B cell (primary cell): ENCODE data around the gene GRIK2. TPM values are rescaled to one million over a fixed set of nuclear protein-coding genes. Genes with fewer than 3 reads are reported as not detected.

Experiments
- ATAC-seq: fragments of 200-7000 bp; cut with Tn5 transposase; one replicate; pipeline ENCODE4 v1.10.0; 2021; ENCODE audit warnings: low read depth, mild to moderate bottlenecking, moderate number of reproducible peaks, moderate library complexity
- CTCF ChIA-PET: fragments of 350-600 bp; sonication (Branson Sonifier 250); formaldehyde crosslinking; loops from one replicate; lab custom pipeline; 2021; ENCODE audit warnings: antibody characterized with exemption, inconsistent platforms; lab: Charles Lee
- POLR2A ChIA-PET: fragments of 350-600 bp; sonication (Branson Sonifier 250); formaldehyde crosslinking; loops from one replicate; lab custom pipeline; 2021; ENCODE audit warnings: antibody characterized with exemption; lab: Charles Lee
- DNase-seq: peaks from one replicate; pipeline ENCODE4 v3.0.0; 2013
- H2AFZ ChIP-seq: 2 replicates; pipeline ENCODE4 v1.6.1; 2012; ENCODE audit warnings: mild to moderate bottlenecking, low read depth, low read length; ENCODE audit not compliant: insufficient read depth, poor library complexity, severe bottlenecking
- H3K27ac ChIP-seq, 2 donors: 1 replicate in 1 of 2; 2 replicates in 1 of 2; pipeline ENCODE4 v1.5.1; 2012 to 2013; ENCODE audit warnings: low read length in 2 of 2, mild to moderate bottlenecking in 2 of 2, moderate library complexity in 1 of 2
- H3K27me3 ChIP-seq, 4 experiments: fragments of 200-600 bp in 1 of 4; sonication (generic) in 1 of 4; replicated peaks in 1 of 4; 1 replicate in 2 of 4; 2 replicates in 2 of 4; pipeline versions ENCODE4 v1.6.1 to v1.7.0; 2013 to 2016; ENCODE audit warnings: low read length in 3 of 4, mild to moderate bottlenecking in 2 of 4, mixed read lengths in 1 of 4, moderate library complexity in 1 of 4; ENCODE audit not compliant: insufficient read depth in 4 of 4, control insufficient read depth in 3 of 4; ENCODE audit errors: control extremely low read depth in 1 of 4
- H3K36me3 ChIP-seq, 2 experiments: replicated peaks in 1 of 2; 1 replicate in 1 of 2; 2 replicates in 1 of 2; pipeline versions ENCODE4 v1.6.1 to v1.7.1; 2013; ENCODE audit warnings: low read length in 1 of 2; ENCODE audit not compliant: insufficient read depth in 2 of 2, control insufficient read depth in 1 of 2; ENCODE audit errors: control extremely low read depth in 1 of 2, extremely low read depth in 1 of 2
- H3K4me1 ChIP-seq, 2 donors: fragments of 200-600 bp in 1 of 2; sonication (generic) in 1 of 2; 1 replicate in 1 of 2; 2 replicates in 1 of 2; pipeline versions ENCODE4 v1.5.1 to v1.6.1; 2013 to 2017; ENCODE audit warnings: low read length in 2 of 2; ENCODE audit not compliant: control insufficient read depth in 2 of 2, insufficient read depth in 2 of 2
- H3K4me2 ChIP-seq: replicated peaks from 2 replicates; pipeline ENCODE3; 2012; ENCODE audit warnings: mild to moderate bottlenecking, low read depth, low read length; ENCODE audit not compliant: poor library complexity, severe bottlenecking
- H3K4me3 ChIP-seq, 5 experiments: fragments of 200-600 bp in 1 of 5; sonication (generic) in 1 of 5; 1 replicate in 3 of 5; 2 replicates in 2 of 5; pipeline versions ENCODE4 v1.5.1 to v1.7.0; 2011 to 2016; ENCODE audit warnings: low read length in 4 of 5, mild to moderate bottlenecking in 4 of 5, low read depth in 2 of 5, control low read depth in 1 of 5, moderate library complexity in 1 of 5; ENCODE audit not compliant: insufficient read depth in 1 of 5; ENCODE audit errors: control extremely low read depth in 1 of 5, extremely low read depth in 1 of 5
- H3K79me2 ChIP-seq: fragments of 200-600 bp; sonication (generic); one replicate; pipeline ENCODE4 v1.6.0; 2016; ENCODE audit warnings: low read length; ENCODE audit not compliant: control insufficient read depth, insufficient read depth
- H3K9ac ChIP-seq: fragments of 200-600 bp; sonication (generic); 2 replicates; pipeline ENCODE4 v1.6.1; 2017; ENCODE audit warnings: mild to moderate bottlenecking, low read length, moderate library complexity
- H3K9me3 ChIP-seq, 3 donors: one replicate each; pipeline versions ENCODE4 v1.6.1 to v1.7.1; 2013; ENCODE audit warnings: low read length in 2 of 3; ENCODE audit not compliant: control insufficient read depth in 2 of 3, insufficient read depth in 1 of 3; ENCODE audit errors: control extremely low read depth in 1 of 3
- H4K20me1 ChIP-seq: 2 replicates; pipeline ENCODE4 v1.6.0; 2012; ENCODE audit warnings: mild to moderate bottlenecking, low read length; ENCODE audit not compliant: insufficient read depth, control insufficient read depth, poor library complexity, severe bottlenecking
- H3K27ac Mint-ChIP-seq: one replicate; pipeline ENCODE4 v1.8.0; 2021; ENCODE audit warnings: mixed read lengths
- H3K27me3 Mint-ChIP-seq: one replicate; pipeline ENCODE4 v1.8.0; 2021; ENCODE audit warnings: mixed read lengths
- H3K4me1 Mint-ChIP-seq: one replicate; pipeline ENCODE4 v1.8.0; 2021; ENCODE audit warnings: mixed read lengths
- H3K4me3 Mint-ChIP-seq: one replicate; pipeline ENCODE4 v1.8.0; 2021; ENCODE audit warnings: mixed read lengths
- H3K9me3 Mint-ChIP-seq: one replicate; pipeline ENCODE4 v1.8.0; 2022; ENCODE audit warnings: mixed read lengths; ENCODE audit not compliant: insufficient read depth
- EZH2 ChIP-seq: IDR thresholded peaks from 2 replicates; pipeline ENCODE4 v1.6.1; 2012; ENCODE audit warnings: borderline replicate concordance, low read depth, mild to moderate bottlenecking, moderate library complexity, low read length; ENCODE audit not compliant: insufficient read depth, poor library complexity, severe bottlenecking
- WGBS: methylation state at CpG from one replicate; pipeline ENCODE4 v1.1.5; 2013; ENCODE audit warnings: missing lambda C conversion rate; ENCODE audit not compliant: insufficient coverage; 5-methylcytosine and 5-hydroxymethylcytosine counted together
- intact Hi-C: fragments of 100-400 bp; cut with micrococcal nuclease; formaldehyde crosslinking; loops from one replicate; pipeline ENCODE4 v1.10.0; 2022
- polyA plus RNA-seq: library from polyadenylated mRNA; depleted of rRNA; stranded (reverse); fragments of >200 nt; gene quantifications from 2 replicates; pipeline ENCODE4 v1.2.3, GENCODE V29; 2012
- total RNA-seq, 2 donors: library from RNA; stranded (reverse); fragments of 120-200 nt in 1 of 2; gene quantifications; 1 replicate in 1 of 2; 2 replicates in 1 of 2; pipeline versions ENCODE4 v1.2.3 to v1.2.4, GENCODE V29; 2013 to 2022
- TF ChIP-seq, protein P1 (sequence below): fragments of 200-600 bp; IDR thresholded peaks from one replicate; pipeline ENCODE4 v1.8.0; 2022; ENCODE audit warnings: antibody characterized with exemption, mild to moderate bottlenecking

Gene GRIK2
- total and polyA plus RNA-seq, 2 donors (not counting 1 experiment from before 2014, with no cell fraction given), result not detected

- no peaks in the 10 kb centered on the region for H3K36me3 ChIP-seq
- no peaks in the 10 kb centered on the region for H3K4me1 ChIP-seq
- no peak overlapping the region for H3K9ac ChIP-seq
- CTCF ChIA-PET, result no interaction called here
- no peaks in the 10 kb centered on the region for H4K20me1 ChIP-seq
- Mint-ChIP-seq H3K27me3 (no peaks in the 10 kb centered on the region), H3K4me1 (no peaks in the 10 kb centered on the region), H3K27ac (no peak overlapping the region), H3K9me3 (no peaks in the 10 kb centered on the region), H3K4me3 (no peak overlapping the region)
- H3K4me3 ChIP-seq, result no peak overlapping the region
- H2AFZ ChIP-seq, result no peak overlapping the region
- intact Hi-C loops, result no loop called here
- no peaks in the 10 kb centered on the region for H3K79me2 ChIP-seq
- POLR2A ChIA-PET, result no interaction called here
- no peak overlapping the region for H3K27ac ChIP-seq
- no peak for DNase-seq
- no peaks in the 10 kb centered on the region for H3K27me3 ChIP-seq
- H3K4me2 ChIP-seq, result no peak overlapping the region
- TF ChIP-seq EZH2, result no peak
- TF ChIP-seq, protein P1, sequence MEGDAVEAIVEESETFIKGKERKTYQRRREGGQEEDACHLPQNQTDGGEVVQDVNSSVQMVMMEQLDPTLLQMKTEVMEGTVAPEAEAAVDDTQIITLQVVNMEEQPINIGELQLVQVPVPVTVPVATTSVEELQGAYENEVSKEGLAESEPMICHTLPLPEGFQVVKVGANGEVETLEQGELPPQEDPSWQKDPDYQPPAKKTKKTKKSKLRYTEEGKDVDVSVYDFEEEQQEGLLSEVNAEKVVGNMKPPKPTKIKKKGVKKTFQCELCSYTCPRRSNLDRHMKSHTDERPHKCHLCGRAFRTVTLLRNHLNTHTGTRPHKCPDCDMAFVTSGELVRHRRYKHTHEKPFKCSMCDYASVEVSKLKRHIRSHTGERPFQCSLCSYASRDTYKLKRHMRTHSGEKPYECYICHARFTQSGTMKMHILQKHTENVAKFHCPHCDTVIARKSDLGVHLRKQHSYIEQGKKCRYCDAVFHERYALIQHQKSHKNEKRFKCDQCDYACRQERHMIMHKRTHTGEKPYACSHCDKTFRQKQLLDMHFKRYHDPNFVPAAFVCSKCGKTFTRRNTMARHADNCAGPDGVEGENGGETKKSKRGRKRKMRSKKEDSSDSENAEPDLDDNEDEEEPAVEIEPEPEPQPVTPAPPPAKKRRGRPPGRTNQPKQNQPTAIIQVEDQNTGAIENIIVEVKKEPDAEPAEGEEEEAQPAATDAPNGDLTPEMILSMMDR, result no peak
- no peak for ATAC-seq
- H3K9me3 ChIP-seq, result no peaks in the 10 kb centered on the region
These were observed 367.5 kb downstream of the GRIK2 start for GRCh38 chr6:101760843-101761621.

GRCh38 chr6:101762851-101763250 lies 369.3 kb downstream of the GRIK2 start:
- intact Hi-C loops, result no loop called here
- Histone ChIP-seq H3K4me1 (no peaks in the 10 kb centered on the region), H3K4me3 (no peak overlapping the region), H3K27ac (no peak overlapping the region), H3K36me3 (no peaks in the 10 kb centered on the region), H3K9me3 (no peaks in the 10 kb centered on the region), H3K9ac (no peak overlapping the region), H4K20me1 (no peaks in the 10 kb centered on the region), H3K27me3 (no peaks in the 10 kb centered on the region), H3K4me2 (no peak overlapping the region), H3K79me2 (no peaks in the 10 kb centered on the region), H2AFZ (no peak overlapping the region)
- 83% methylated on average over 1 of the region's 3 CpGs for WGBS
- H3K4me1 Mint-ChIP-seq, result no peaks in the 10 kb centered on the region
- POLR2A ChIA-PET, result no interaction called here
- DNase-seq (no peak), ATAC-seq (no peak)
- no peak overlapping the region for H3K27ac Mint-ChIP-seq
- no peak overlapping the region for H3K4me3 Mint-ChIP-seq
- CTCF ChIA-PET, result no interaction called here
- H3K27me3 Mint-ChIP-seq, result no peaks in the 10 kb centered on the region
- no peaks in the 10 kb centered on the region for H3K9me3 Mint-ChIP-seq
- TF ChIP-seq, protein P1, result no peak
- TF ChIP-seq EZH2, result no peak
